Testis (tissue), 2 donors: Measurements from ENCODE around the gene MYO7A.

ENCODE experiments used
- POLR2A ChIP-seq: fragments of 450-650 bp; IDR thresholded peaks from one replicate; pipeline ENCODE4 v1.6.1; 2017; ENCODE audit warnings: antibody characterized with exemption, mild to moderate bottlenecking, moderate library complexity
- TF ChIP-seq, protein P1 (sequence below), 3 experiments: fragments of 450-650 bp in 2 of 3; fragments of 200-600 bp in 1 of 3; sonication (generic) in 1 of 3; IDR thresholded peaks; one replicate each; pipeline ENCODE4 v1.5.1; 2016 to 2019; ENCODE audit warnings: antibody characterized with exemption in 3 of 3, mild to moderate bottlenecking in 2 of 3, moderate library complexity in 1 of 3

DNA sequence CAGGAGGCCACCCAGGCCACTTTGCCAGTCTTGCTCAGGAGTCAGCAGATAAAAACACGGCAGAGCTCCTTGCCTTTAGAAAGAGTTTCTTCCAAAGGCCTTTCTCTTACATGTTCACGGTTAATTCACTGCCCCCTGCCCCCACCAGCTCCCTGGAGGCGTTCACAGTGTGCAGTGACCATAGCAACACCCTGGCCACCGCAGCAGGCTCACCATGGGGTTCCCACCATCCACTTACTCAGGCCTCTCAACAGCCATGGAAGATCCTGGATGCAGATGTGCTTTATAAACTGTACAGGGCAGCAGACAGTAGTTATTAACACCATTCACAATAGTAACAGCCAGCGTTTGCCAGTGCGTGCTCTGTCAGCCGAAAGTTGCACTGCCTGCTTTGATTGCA is 10.6 kb upstream of the MYO7A start:
- TF ChIP-seq, protein P1, sequence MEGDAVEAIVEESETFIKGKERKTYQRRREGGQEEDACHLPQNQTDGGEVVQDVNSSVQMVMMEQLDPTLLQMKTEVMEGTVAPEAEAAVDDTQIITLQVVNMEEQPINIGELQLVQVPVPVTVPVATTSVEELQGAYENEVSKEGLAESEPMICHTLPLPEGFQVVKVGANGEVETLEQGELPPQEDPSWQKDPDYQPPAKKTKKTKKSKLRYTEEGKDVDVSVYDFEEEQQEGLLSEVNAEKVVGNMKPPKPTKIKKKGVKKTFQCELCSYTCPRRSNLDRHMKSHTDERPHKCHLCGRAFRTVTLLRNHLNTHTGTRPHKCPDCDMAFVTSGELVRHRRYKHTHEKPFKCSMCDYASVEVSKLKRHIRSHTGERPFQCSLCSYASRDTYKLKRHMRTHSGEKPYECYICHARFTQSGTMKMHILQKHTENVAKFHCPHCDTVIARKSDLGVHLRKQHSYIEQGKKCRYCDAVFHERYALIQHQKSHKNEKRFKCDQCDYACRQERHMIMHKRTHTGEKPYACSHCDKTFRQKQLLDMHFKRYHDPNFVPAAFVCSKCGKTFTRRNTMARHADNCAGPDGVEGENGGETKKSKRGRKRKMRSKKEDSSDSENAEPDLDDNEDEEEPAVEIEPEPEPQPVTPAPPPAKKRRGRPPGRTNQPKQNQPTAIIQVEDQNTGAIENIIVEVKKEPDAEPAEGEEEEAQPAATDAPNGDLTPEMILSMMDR (IDR thresholded peaks at IDR 0.05): no peak
- no peak for TF ChIP-seq POLR2A
